Measurements from ENCODE around the gene CPVL. TPM values are rescaled to one million over a fixed set of nuclear protein-coding genes. Genes with fewer than 3 reads are reported as not detected.

The CPVL gene
- total RNA-seq, 6 experiments from 2014 or later, result 6.2 to 23.4 (median 8.8) TPM

DNA sequence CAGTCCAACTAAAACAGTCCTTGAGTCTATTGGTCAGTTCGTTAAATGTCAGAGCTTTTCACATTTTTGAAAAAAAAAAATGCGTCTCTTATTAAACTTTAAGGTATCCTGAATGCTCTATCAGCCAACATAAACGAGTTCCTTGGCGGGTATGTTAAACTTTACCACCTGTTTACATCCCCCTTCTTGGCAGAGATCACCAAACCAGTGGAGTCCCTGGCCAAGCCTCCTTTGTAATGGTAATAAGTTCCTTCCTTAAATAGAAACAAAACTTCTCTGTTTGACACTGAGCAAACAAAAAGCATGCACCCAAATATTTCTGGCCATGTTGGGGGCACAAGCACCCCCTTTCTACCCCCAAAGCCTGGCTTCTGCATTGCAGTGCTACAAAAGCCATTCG is 191.4 kb downstream of the CPVL start:
- intact Hi-C loops (cut with DNase I), result no loop called here
- DNase-seq (no peak), ATAC-seq (no peak)
- WGBS (ENCODE audit: insufficient coverage, low coverage, low lambda C conversion rate, missing lambda C conversion rate), result 78% methylated on average over 5 of the region's 5 CpGs
- Histone ChIP-seq H3K9me3 (no peaks in the 10 kb centered on the region), H3K36me3 (no peaks in the 10 kb centered on the region), H3K27ac (peak overlapping the region in 1 of 3 donors; percentile 56), H3K4me3 (no peak overlapping the region), H3K4me1 (peaks cover 0 to 33% (median 4%) of the 10 kb centered on the region in 4 donors), H3K27me3 (no peaks in the 10 kb centered on the region)
- TF ChIP-seq, protein P1, sequence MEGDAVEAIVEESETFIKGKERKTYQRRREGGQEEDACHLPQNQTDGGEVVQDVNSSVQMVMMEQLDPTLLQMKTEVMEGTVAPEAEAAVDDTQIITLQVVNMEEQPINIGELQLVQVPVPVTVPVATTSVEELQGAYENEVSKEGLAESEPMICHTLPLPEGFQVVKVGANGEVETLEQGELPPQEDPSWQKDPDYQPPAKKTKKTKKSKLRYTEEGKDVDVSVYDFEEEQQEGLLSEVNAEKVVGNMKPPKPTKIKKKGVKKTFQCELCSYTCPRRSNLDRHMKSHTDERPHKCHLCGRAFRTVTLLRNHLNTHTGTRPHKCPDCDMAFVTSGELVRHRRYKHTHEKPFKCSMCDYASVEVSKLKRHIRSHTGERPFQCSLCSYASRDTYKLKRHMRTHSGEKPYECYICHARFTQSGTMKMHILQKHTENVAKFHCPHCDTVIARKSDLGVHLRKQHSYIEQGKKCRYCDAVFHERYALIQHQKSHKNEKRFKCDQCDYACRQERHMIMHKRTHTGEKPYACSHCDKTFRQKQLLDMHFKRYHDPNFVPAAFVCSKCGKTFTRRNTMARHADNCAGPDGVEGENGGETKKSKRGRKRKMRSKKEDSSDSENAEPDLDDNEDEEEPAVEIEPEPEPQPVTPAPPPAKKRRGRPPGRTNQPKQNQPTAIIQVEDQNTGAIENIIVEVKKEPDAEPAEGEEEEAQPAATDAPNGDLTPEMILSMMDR (IDR thresholded peaks at IDR 0.05), result no peak

DNA sequence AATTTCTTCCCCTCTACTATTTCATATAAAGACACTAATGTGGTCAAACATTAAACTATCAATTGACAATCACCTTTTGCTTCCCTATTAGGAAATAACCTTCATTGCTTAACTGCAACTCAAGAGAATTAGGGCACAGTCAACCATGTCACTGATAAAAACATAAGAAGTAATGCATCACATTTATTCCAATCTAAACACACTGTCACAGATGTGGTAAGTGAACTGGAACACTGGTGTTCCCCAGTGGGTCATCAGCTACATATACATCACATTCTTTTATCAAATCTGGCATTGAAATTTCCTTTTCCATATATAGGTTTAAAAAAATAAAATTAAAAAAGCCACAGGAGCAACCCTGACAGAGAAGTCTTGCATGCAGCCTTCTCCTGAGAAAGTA is 191.9 kb downstream of the CPVL start:
- DNase-seq, result no peak

GRCh38 chr7:28953633-28954032 is 192.7 kb downstream of the CPVL start:
- peak overlapping the region in 1 of 3 donors; percentile 24 for H3K27ac ChIP-seq
- no peak for ATAC-seq
- TF ChIP-seq, protein P1 (IDR thresholded peaks at IDR 0.05), result no peak
- no peak for TF ChIP-seq POLR2A (IDR thresholded peaks at IDR 0.05)
- no peak for DNase-seq
- no peaks in the 10 kb centered on the region for H3K9me3 ChIP-seq
- WGBS (ENCODE audit: insufficient coverage, low coverage, low lambda C conversion rate, missing lambda C conversion rate), result 47% methylated on average over 3 of the region's 4 CpGs
- intact Hi-C loops (cut with DNase I), result no loop called here
- peaks cover 0 to 33% (median 4%) of the 10 kb centered on the region in 4 donors for H3K4me1 ChIP-seq
- H3K4me3 ChIP-seq, result no peak overlapping the region
- no peaks in the 10 kb centered on the region for H3K36me3 ChIP-seq
- H3K27me3 ChIP-seq, result no peaks in the 10 kb centered on the region

More for the DNA sequence above, 191.9 kb downstream of the CPVL start:
- Histone ChIP-seq H3K9me3 (no peaks in the 10 kb centered on the region), H3K4me1 (peaks cover 0 to 33% (median 4%) of the 10 kb centered on the region in 4 donors), H3K36me3 (no peaks in the 10 kb centered on the region), H3K27ac (peak overlapping the region in 1 of 3 donors; percentile 56), H3K4me3 (no peak overlapping the region), H3K27me3 (no peaks in the 10 kb centered on the region)
- peak in 1 of 4 donors; percentile 4 for ATAC-seq
- intact Hi-C loops (cut with DNase I), result no loop called here
- TF ChIP-seq, protein P1 (IDR thresholded peaks at IDR 0.05), result no peak
- no peak for TF ChIP-seq POLR2A (IDR thresholded peaks at IDR 0.05)

Other genes with a start within 250 kb of the CPVL start
- under 1 TPM; 0.12 to 0.29 (median 0.21) TPM for gene TRIL, start 188.2 kb downstream of the CPVL start, total RNA-seq
- 10 to 100 TPM; 20.1 to 57.7 (median 31.5) TPM for gene CHN2, start 48.2 kb upstream of the CPVL start, total RNA-seq